Stimulated activated CD4-positive, alpha-beta T cell treated with anti-CD3 and anti-CD28 coated beads, Interleukin-15, amount 100 ng/mL, for 1 hour (primary cell): Measurements from ENCODE around the gene YEATS4.

ENCODE experiments used
- DNase-seq, 2 donors: peaks; one replicate each; pipeline ENCODE4 v3.0.0-alpha.2; 2020; ENCODE audit warnings: low read depth in 1 of 2, low spot score in 1 of 2

Gene YEATS4

GRCh38 chr12:69431591-69432222, 72.2 kb downstream of the YEATS4 start:
- DNase-seq, result no peak

DNA sequence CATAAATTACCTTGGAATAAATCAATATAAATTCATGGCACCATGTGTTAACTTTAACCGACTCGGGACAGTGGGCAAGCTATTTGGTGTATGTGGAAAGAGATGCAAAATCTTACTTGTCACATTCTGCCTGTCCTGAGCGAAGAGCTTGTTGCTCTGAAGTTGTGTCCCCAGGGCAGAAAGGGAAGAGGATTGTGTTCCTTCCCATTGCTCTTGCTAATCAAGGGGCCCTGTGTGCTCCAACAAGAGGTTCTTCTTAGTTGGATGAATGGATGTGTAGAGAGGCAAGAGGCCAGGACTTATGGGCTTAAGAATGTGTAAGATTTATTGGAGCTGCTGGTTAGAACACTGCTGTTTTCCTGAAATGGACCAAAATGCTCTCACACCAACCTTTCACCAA, 74.1 kb downstream of the YEATS4 start:
- no peak for DNase-seq

- DNase-seq, result no peak
These were observed 76.1 kb downstream of the YEATS4 start for GRCh38 chr12:69435644-69436043.

DNA sequence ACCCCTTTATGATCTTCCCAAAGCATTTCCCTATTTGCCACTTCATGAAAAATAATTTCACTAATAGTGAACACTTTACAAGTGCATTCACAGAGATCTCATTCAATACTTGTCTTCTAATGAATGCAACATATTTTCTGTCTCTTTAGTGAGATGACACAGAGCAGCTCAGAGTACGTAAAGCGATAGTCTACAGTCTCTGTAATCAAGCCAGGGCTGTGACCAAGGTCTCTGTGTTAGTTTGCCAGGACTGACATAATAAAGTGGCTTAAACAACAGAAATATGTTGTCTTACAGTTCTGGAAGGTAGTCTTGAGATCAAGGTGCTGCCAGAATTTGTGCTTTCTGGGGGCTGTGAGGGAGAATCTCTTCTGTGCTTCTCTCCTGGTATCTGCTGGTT, 77.5 kb downstream of the YEATS4 start:
- no peak for DNase-seq

DNA sequence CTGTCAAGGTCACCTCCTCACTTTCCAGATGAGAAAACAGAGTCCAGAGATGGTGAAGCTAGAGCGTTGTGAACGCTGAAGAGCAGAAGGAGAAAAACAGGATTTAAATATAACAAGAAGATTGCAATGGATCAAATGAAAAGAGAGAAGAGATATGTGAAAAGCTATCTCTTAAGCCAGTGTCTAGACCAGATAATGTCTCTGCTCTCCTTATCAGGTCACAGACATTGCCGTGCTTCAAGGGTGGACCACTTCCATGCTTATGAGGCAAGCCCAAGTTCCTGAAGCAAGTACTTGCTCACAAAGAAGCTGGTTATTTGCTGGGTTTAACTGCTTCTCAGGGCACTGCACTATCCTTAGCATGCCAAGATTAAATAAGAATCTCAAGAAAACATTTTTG, 79.0 kb downstream of the YEATS4 start:
- DNase-seq, result no peak

DNA sequence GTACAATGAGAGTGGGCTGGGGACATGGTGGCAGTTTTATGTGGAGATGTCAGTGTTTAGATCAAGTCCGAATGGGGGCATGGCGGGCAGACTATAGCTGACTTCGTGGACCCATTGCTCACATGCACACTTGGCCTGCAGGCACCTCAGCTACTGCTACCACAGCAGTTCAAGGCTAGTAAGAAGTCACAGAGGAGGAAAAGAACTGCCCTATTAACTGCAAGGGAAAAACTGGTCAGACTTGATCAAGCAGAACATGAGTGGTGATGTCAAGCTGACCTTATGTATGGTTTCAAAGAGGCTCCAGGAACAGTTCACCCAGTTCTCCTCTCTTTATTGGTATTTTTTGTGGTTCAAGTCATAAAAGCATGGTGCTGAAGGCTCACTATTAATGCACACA, 80.5 kb downstream of the YEATS4 start:
- no peak for DNase-seq
